ENCODE measurements around the gene PODN.

The PODN gene

GRCh38 chr1:53061859-53062707, at the start of gene PODN:
Gene PODN (plus strand): TSS chr1:53062213. CDS start chr1:53069856, 7,643 bp downstream.
- DNase-seq, result no peak

- peak; percentile 69 for DNase-seq
These were observed 47.1 kb upstream of the PODN start for GRCh38 chr1:53014791-53015507.

- no peak for DNase-seq
These were observed 46.5 kb upstream of the PODN start for GRCh38 chr1:53015508-53015860.

- DNase-seq, result no peak
These were observed 45.3 kb upstream of the PODN start for GRCh38 chr1:53016705-53017104.

- DNase-seq, result no peak
These were observed 41.4 kb upstream of the PODN start for GRCh38 chr1:53020588-53020987.

GRCh38 chr1:53022179-53022578, 39.8 kb upstream of the PODN start:
- DNase-seq, result no peak

GRCh38 chr1:53023546-53023945, 38.5 kb upstream of the PODN start:
- DNase-seq, result no peak

GRCh38 chr1:53024117-53024516, 37.9 kb upstream of the PODN start:
- DNase-seq, result no peak

GRCh38 chr1:53025034-53025768, 36.8 kb upstream of the PODN start:
- DNase-seq, result no peak

- no peak for DNase-seq
These were observed 36.3 kb upstream of the PODN start for GRCh38 chr1:53025769-53026112.

- no peak for DNase-seq
These were observed 35.8 kb upstream of the PODN start for GRCh38 chr1:53026254-53026653.

- DNase-seq, result no peak
These were observed 30.3 kb upstream of the PODN start for GRCh38 chr1:53031732-53032131.

GRCh38 chr1:53037159-53037558, 24.9 kb upstream of the PODN start:
- no peak for DNase-seq

GRCh38 chr1:53038566-53038965, 23.4 kb upstream of the PODN start:
- DNase-seq, result no peak

GRCh38 chr1:53043271-53043670, 18.7 kb upstream of the PODN start:
- no peak for DNase-seq

GRCh38 chr1:53044926-53045325, 17.1 kb upstream of the PODN start:
- no peak for DNase-seq

GRCh38 chr1:53046930-53047329, 15.1 kb upstream of the PODN start:
- DNase-seq, result no peak

- no peak for DNase-seq
These were observed 14.0 kb upstream of the PODN start for GRCh38 chr1:53047737-53048736.

GRCh38 chr1:53048960-53049573, 12.9 kb upstream of the PODN start:
- DNase-seq, result no peak

- no peak for DNase-seq
These were observed 12.4 kb upstream of the PODN start for GRCh38 chr1:53049574-53049967.

- no peak for DNase-seq
These were observed 11.7 kb upstream of the PODN start for GRCh38 chr1:53050310-53050709.

GRCh38 chr1:53051676-53052075, 10.3 kb upstream of the PODN start:
- DNase-seq, result no peak
